HT1080 (cell line): ENCODE measurements around the gene TGFBR3L. TPM values are rescaled to one million over a fixed set of nuclear protein-coding genes. Genes with fewer than 3 reads are reported as not detected.

Experiments used
- DNase-seq: peaks from one replicate; pipeline ENCODE4 v3.0.0-alpha.2; 2015; ENCODE audit warnings: low read depth
- total RNA-seq: library from RNA; depleted of rRNA; stranded (reverse); fragments of >200 nt; shearing (Covaris generic); gene quantifications from 2 replicates; pipeline ENCODE4 v1.2.3, GENCODE V29; 2014

The TGFBR3L gene
- total RNA-seq, 1 experiment from 2014 or later: 2.2 TPM

GRCh38 chr19:7879111-7879807 lies 35.4 kb upstream of the TGFBR3L start:
- no peak for DNase-seq

GRCh38 chr19:7879836-7880235 lies 34.8 kb upstream of the TGFBR3L start:
- no peak for DNase-seq

GRCh38 chr19:7881910-7882309 lies 32.7 kb upstream of the TGFBR3L start:
- no peak for DNase-seq

GRCh38 chr19:7883105-7883504 lies 31.5 kb upstream of the TGFBR3L start:
- DNase-seq: no peak

- peak; percentile 50 for DNase-seq
Observed at GRCh38 chr19:7883796-7884570, 30.6 kb upstream of the TGFBR3L start.

- DNase-seq: no peak
Observed at GRCh38 chr19:7885818-7886217, 28.8 kb upstream of the TGFBR3L start.

- DNase-seq: no peak
Observed at GRCh38 chr19:7887408-7888144, 27.1 kb upstream of the TGFBR3L start.

- peak; percentile 63 for DNase-seq
Observed at GRCh38 chr19:7888145-7888825, 26.3 kb upstream of the TGFBR3L start, which contains the start of gene LRRC8E. Gene LRRC8E, plus strand, starts transcription at chr19:7888510. Its CDS starts 7,094 bp downstream, at chr19:7895604.

GRCh38 chr19:7888826-7889217 lies 25.8 kb upstream of the TGFBR3L start:
- no peak for DNase-seq

GRCh38 chr19:7893362-7894101 lies 21.1 kb upstream of the TGFBR3L start:
- peak; percentile 75 for DNase-seq

GRCh38 chr19:7894612-7895309 lies 19.9 kb upstream of the TGFBR3L start:
- no peak for DNase-seq

GRCh38 chr19:7895565-7895964 lies 19.1 kb upstream of the TGFBR3L start:
- no peak for DNase-seq

- DNase-seq: no peak
Observed at GRCh38 chr19:7897292-7897691, 17.3 kb upstream of the TGFBR3L start.

GRCh38 chr19:7898967-7899366 lies 15.7 kb upstream of the TGFBR3L start:
- no peak for DNase-seq

- DNase-seq: no peak
Observed at GRCh38 chr19:7899751-7900378, 14.8 kb upstream of the TGFBR3L start.

- DNase-seq: no peak
Observed at GRCh38 chr19:7900401-7900870, 14.2 kb upstream of the TGFBR3L start.

GRCh38 chr19:7900931-7901330 lies 13.7 kb upstream of the TGFBR3L start:
- no peak for DNase-seq

- DNase-seq: no peak
Observed at GRCh38 chr19:7901337-7901736, 13.3 kb upstream of the TGFBR3L start.

GRCh38 chr19:7902796-7903243 lies 11.8 kb upstream of the TGFBR3L start:
- no peak for DNase-seq
